Endothelial cell of umbilical vein (primary cell): ENCODE measurements around the gene SEMA4F. TPM values are rescaled to one million over a fixed set of nuclear protein-coding genes. Genes with fewer than 3 reads are reported as not detected.

Experiments
- BruUV-seq: library from RNA; stranded (reverse); fragments of 400-500 nt; replicated peaks from 2 replicates; lab custom pipeline; 2021; lab: Mats Ljungman, UMichigan
- CTCF ChIA-PET: fragments of 300-600, 350-600 bp; sonication (Branson Sonifier 250); formaldehyde crosslinking; loops from one replicate; lab custom pipeline; 2021; ENCODE audit warnings: antibody characterized with exemption, inconsistent platforms; lab: Charles Lee
- POLR2A ChIA-PET: fragments of 300-600, 350-600 bp; sonication (Branson Sonifier 250); formaldehyde crosslinking; loops from one replicate; lab custom pipeline; 2021; ENCODE audit warnings: antibody characterized with exemption, inconsistent platforms; lab: Charles Lee
- DNase-seq: peaks from one replicate; pipeline ENCODE4 v3.0.0-alpha.2; 2011; ENCODE audit warnings: low read depth, low spot score
- FAIRE-seq: peaks from 2 replicates; lab custom pipeline; 2011; peaks lifted over from hg19 to GRCh38; lab: Jason Lieb, UNC
- H2AFZ ChIP-seq: 2 replicates; pipeline ENCODE4 v1.6.0; 2012; ENCODE audit warnings: low read depth, low read length, control low read depth, inconsistent platforms
- H3K27ac ChIP-seq: 2 replicates; pipeline ENCODE4 v1.5.1; 2011; ENCODE audit warnings: low read depth, mild to moderate bottlenecking, control low read depth, low read length, moderate library complexity; ENCODE audit not compliant: insufficient read depth
- H3K27me3 ChIP-seq, 2 experiments: 2 replicates each; pipeline versions ENCODE4 v1.6.0 to v1.6.1; 2011; ENCODE audit warnings: low read length in 2 of 2, mixed read lengths in 1 of 2; ENCODE audit not compliant: control insufficient read depth in 2 of 2, insufficient read depth in 2 of 2
- H3K36me3 ChIP-seq, 2 experiments: 2 replicates in 1 of 2; 3 replicates in 1 of 2; pipeline ENCODE4 v1.5.1; 2011; ENCODE audit warnings: low read length in 2 of 2, mild to moderate bottlenecking in 1 of 2, moderate library complexity in 1 of 2; ENCODE audit not compliant: control insufficient read depth in 2 of 2, insufficient read depth in 2 of 2; ENCODE audit errors: extremely low read depth in 1 of 2
- H3K4me1 ChIP-seq: 3 replicates; pipeline ENCODE4 v1.5.1; 2011; ENCODE audit warnings: mild to moderate bottlenecking, low read length; ENCODE audit not compliant: control insufficient read depth, insufficient read depth; ENCODE audit errors: extremely low read depth
- H3K4me2 ChIP-seq: 2 replicates; pipeline ENCODE4 v1.6.1; 2011; ENCODE audit warnings: low read length, control low read depth, mixed read lengths; ENCODE audit not compliant: insufficient read depth
- H3K4me3 ChIP-seq, 3 experiments: fragments of 200-600 bp in 1 of 3; sonication (generic), shearing (Covaris generic) in 1 of 3; replicated peaks in 1 of 3; 2 replicates each; pipeline ENCODE4 v1.5.1; 2011 to 2016; ENCODE audit warnings: control low read depth in 3 of 3, low read length in 3 of 3, mild to moderate bottlenecking in 2 of 3, inconsistent platforms in 1 of 3, low read depth in 1 of 3, moderate library complexity in 1 of 3; ENCODE audit not compliant: insufficient read depth in 1 of 3
- H3K79me2 ChIP-seq: 2 replicates; pipeline ENCODE4 v1.6.0; 2012; ENCODE audit warnings: low read length, inconsistent platforms; ENCODE audit not compliant: control insufficient read depth, insufficient read depth
- H3K9ac ChIP-seq: replicated peaks from 2 replicates; pipeline ENCODE3; 2011; ENCODE audit warnings: low read length, control low read depth; ENCODE audit not compliant: insufficient read depth; ENCODE audit errors: extremely low read depth
- H3K9me1 ChIP-seq: replicated peaks from 3 replicates; pipeline ENCODE4 v1.6.0; 2011; ENCODE audit warnings: mild to moderate bottlenecking, low read length; ENCODE audit not compliant: control insufficient read depth, insufficient read depth; ENCODE audit errors: extremely low read depth
- H3K9me3 ChIP-seq: replicated peaks from 2 replicates; pipeline ENCODE4 v1.5.1; 2012; ENCODE audit warnings: low read length, inconsistent platforms; ENCODE audit not compliant: control insufficient read depth, insufficient read depth
- H4K20me1 ChIP-seq: replicated peaks from 2 replicates; pipeline ENCODE3; 2011; ENCODE audit warnings: mild to moderate bottlenecking, low read length; ENCODE audit not compliant: control insufficient read depth, insufficient read depth; ENCODE audit errors: extremely low read depth
- CTCF ChIP-seq, 2 donors: IDR thresholded peaks; 1 replicate in 1 of 2; 2 replicates in 1 of 2; pipeline ENCODE4 v1.5.1; 2011; ENCODE audit warnings: low read length in 2 of 2, mild to moderate bottlenecking in 2 of 2, moderate library complexity in 2 of 2, control low read depth in 1 of 2, inconsistent platforms in 1 of 2, low read depth in 1 of 2; ENCODE audit not compliant: insufficient read depth in 1 of 2; ENCODE audit errors: extremely low read depth in 1 of 2
- EZH2 ChIP-seq: IDR thresholded peaks from 2 replicates; pipeline ENCODE4 v1.6.1; 2012; ENCODE audit warnings: borderline replicate concordance, low read depth, mild to moderate bottlenecking, moderate library complexity, low read length, inconsistent platforms; ENCODE audit not compliant: severe bottlenecking
- FOS ChIP-seq: IDR thresholded peaks from 2 replicates; pipeline ENCODE4 v1.6.1; 2011; ENCODE audit warnings: mild to moderate bottlenecking, low read length, moderate library complexity, borderline replicate concordance; ENCODE audit not compliant: insufficient read depth
- GATA2 ChIP-seq: IDR thresholded peaks from 2 replicates; pipeline ENCODE4 v1.7.0; 2011; ENCODE audit warnings: low read depth, mild to moderate bottlenecking, moderate library complexity, mixed read lengths, low read length; ENCODE audit not compliant: insufficient read length, insufficient read depth
- JUN ChIP-seq: IDR thresholded peaks from 2 replicates; pipeline ENCODE4 v1.6.1; 2011; ENCODE audit warnings: borderline replicate concordance, low read depth; ENCODE audit not compliant: insufficient read length, insufficient read depth
- MAX ChIP-seq: IDR thresholded peaks from 2 replicates; pipeline ENCODE4 v1.6.1; 2011; ENCODE audit not compliant: insufficient read depth, insufficient read length
- MYC ChIP-seq: IDR thresholded peaks from one replicate; pipeline ENCODE4 v1.6.1; 2011; ENCODE audit warnings: mild to moderate bottlenecking, low read depth, low read length
- POLR2A ChIP-seq: IDR thresholded peaks from 2 replicates; pipeline ENCODE4 v1.6.1; 2012; ENCODE audit warnings: low read depth, mild to moderate bottlenecking, control low read depth, low read length
- POLR2AphosphoS5 ChIP-seq: IDR thresholded peaks from 2 replicates; pipeline ENCODE4 v1.6.1; 2012; ENCODE audit warnings: low read depth, mild to moderate bottlenecking, control low read depth, low read length, moderate library complexity; ENCODE audit not compliant: insufficient read depth
- dilution Hi-C: fragments of 300-500 bp; cut with MboI; formaldehyde crosslinking; loops from one replicate; pipeline ENCODE4 v1.15.0; 2019; ENCODE audit warnings: low sequenced_read_pairs; ENCODE audit not compliant: extremely low pct_ligation_motif_present
- intact Hi-C: fragments of 100-400 bp; cut with micrococcal nuclease; formaldehyde crosslinking; loops from one replicate; pipeline ENCODE4 v1.10.0; 2022
- polyA plus RNA-seq, 4 experiments: library from polyadenylated mRNA; depleted of rRNA in 3 of 4; stranded (reverse) in 3 of 4; unstranded in 1 of 4; fragments of >200 nt; gene quantifications; 2 replicates each; pipeline versions ENCODE4 v1.2.1 to v1.2.3, GENCODE V29; 2011 to 2012; ENCODE audit warnings: missing spikeins in 1 of 4
- total RNA-seq: library from RNA; stranded (reverse); gene quantifications from 2 replicates; pipeline ENCODE4 v1.2.3, GENCODE V29; 2021

SEMA4F gene
- total and polyA plus RNA-seq, 2 donors (not counting 3 experiments of a cell fraction or from before 2014, with no cell fraction given) = 5.3 to 6.0 TPM

GRCh38 chr2:74646201-74646600 lies 7.8 kb upstream of the SEMA4F start:
- no peak overlapping the region for H3K4me3 ChIP-seq
- CTCF ChIA-PET = no interaction called here
- BruUV-seq = no TSS peak
- intact Hi-C loops (no loop called here), dilution Hi-C loops (no loop called here)
- H3K27me3 ChIP-seq = peaks cover 6 to 23% of the 10 kb centered on the region in 2 experiments
- H3K9ac ChIP-seq = no peak overlapping the region
- no peaks in the 10 kb centered on the region for H3K4me1 ChIP-seq
- H3K79me2 ChIP-seq = no peaks in the 10 kb centered on the region
- DNase-seq (no peak), FAIRE-seq (no peak)
- H4K20me1 ChIP-seq = no peaks in the 10 kb centered on the region
- TF ChIP-seq EZH2 (no peak), GATA2 (no peak), POLR2A (no peak), MAX (no peak), POLR2AphosphoS5 (no peak), MYC (no peak), FOS (no peak), CTCF (IDR thresholded peaks at IDR 0.05; ENCODE audit: extremely low read depth in 1 of 2, insufficient read depth in 1 of 2, low read depth in 1 of 2, low read length in 2 of 2) (no peak), JUN (no peak)
- no peaks in the 10 kb centered on the region for H3K9me3 ChIP-seq
- H3K27ac ChIP-seq = no peak overlapping the region
- H3K9me1 ChIP-seq = no peaks in the 10 kb centered on the region
- H3K4me2 ChIP-seq = no peak overlapping the region
- H3K36me3 ChIP-seq = no peaks in the 10 kb centered on the region
- H2AFZ ChIP-seq = no peak overlapping the region
- POLR2A ChIA-PET = no interaction called here
